ENCODE data around the gene LPP.

Gene LPP

GRCh38 chr3:188711881-188712247 lies 557.9 kb downstream of the LPP start:
- DNase-seq (ENCODE audit: low spot score), result no peak

- DNase-seq (ENCODE audit: low spot score), result peak; percentile 41
These were observed 558.4 kb downstream of the LPP start for GRCh38 chr3:188712248-188712924.

GRCh38 chr3:188712991-188713390 lies 559.0 kb downstream of the LPP start:
- no peak for DNase-seq (ENCODE audit: low spot score)

GRCh38 chr3:188719545-188719944 lies 565.6 kb downstream of the LPP start:
- DNase-seq (ENCODE audit: low spot score), result no peak

- no peak for DNase-seq (ENCODE audit: low spot score)
These were observed 566.3 kb downstream of the LPP start for GRCh38 chr3:188720215-188720614.

GRCh38 chr3:188720636-188721035 lies 566.7 kb downstream of the LPP start:
- no peak for DNase-seq (ENCODE audit: low spot score)

- DNase-seq (ENCODE audit: low spot score), result no peak
These were observed 567.4 kb downstream of the LPP start for GRCh38 chr3:188721312-188721711.

- no peak for DNase-seq (ENCODE audit: low spot score)
These were observed 568.0 kb downstream of the LPP start for GRCh38 chr3:188721990-188722389.

- no peak for DNase-seq (ENCODE audit: low spot score)
These were observed 569.0 kb downstream of the LPP start for GRCh38 chr3:188722963-188723362.

GRCh38 chr3:188727052-188727451 lies 573.1 kb downstream of the LPP start:
- DNase-seq (ENCODE audit: low spot score), result no peak

- no peak for DNase-seq (ENCODE audit: low spot score)
These were observed 574.5 kb downstream of the LPP start for GRCh38 chr3:188728371-188728896.

GRCh38 chr3:188729422-188729821 lies 575.5 kb downstream of the LPP start:
- no peak for DNase-seq (ENCODE audit: low spot score)

GRCh38 chr3:188734395-188734794 lies 580.4 kb downstream of the LPP start:
- DNase-seq (ENCODE audit: low spot score), result peak; percentile 22

- DNase-seq (ENCODE audit: low spot score), result no peak
These were observed 585.6 kb downstream of the LPP start for GRCh38 chr3:188739511-188739910.

GRCh38 chr3:188740010-188740409 lies 586.1 kb downstream of the LPP start:
- no peak for DNase-seq (ENCODE audit: low spot score)

GRCh38 chr3:188742755-188743550 lies 589.0 kb downstream of the LPP start:
- DNase-seq (ENCODE audit: low spot score), result no peak

- DNase-seq (ENCODE audit: low spot score), result no peak
These were observed 590.2 kb downstream of the LPP start for GRCh38 chr3:188744166-188744565.

GRCh38 chr3:188745031-188745430 lies 591.1 kb downstream of the LPP start:
- DNase-seq (ENCODE audit: low spot score), result no peak

GRCh38 chr3:188746291-188746783 lies 592.4 kb downstream of the LPP start:
- DNase-seq (ENCODE audit: low spot score), result no peak

GRCh38 chr3:188747489-188747888 lies 593.5 kb downstream of the LPP start:
- no peak for DNase-seq (ENCODE audit: low spot score)

- no peak for DNase-seq (ENCODE audit: low spot score)
These were observed 595.2 kb downstream of the LPP start for GRCh38 chr3:188749010-188749617.

- DNase-seq (ENCODE audit: low spot score), result no peak
These were observed 595.9 kb downstream of the LPP start for GRCh38 chr3:188749830-188750229.

GRCh38 chr3:188750617-188751016 lies 596.7 kb downstream of the LPP start:
- DNase-seq (ENCODE audit: low spot score), result no peak

Measured in Ammon's horn (tissue), 1 donor.